GM21825 (cell line): ENCODE data around the gene GPRC5A.
"Not testable (repeated sequence)": the region's sequence is repeated elsewhere in the genome, so short reads cannot be mapped to it uniquely, and the experiment has no call there.

Experiments used
- ATAC-seq: cut with Tn5 transposase; IDR thresholded peaks from one replicate; pipeline ENCODE4 v1.9.1; 2021; ENCODE audit warnings: mild to moderate bottlenecking, moderate library complexity; ENCODE audit not compliant: unreplicated experiment

GPRC5A gene

GRCh38 chr12:12891080-12891880 lies at the start of gene GPRC5A:
Gene GPRC5A (plus strand): TSS chr12:12891562. CDS start chr12:12908250, 16,688 bp downstream.
- ATAC-seq: no peak

- ATAC-seq: no peak
These were observed 45.5 kb upstream of the GPRC5A start for GRCh38 chr12:12845794-12846243.

- ATAC-seq: not testable (repeated sequence)
These were observed 44.6 kb upstream of the GPRC5A start for GRCh38 chr12:12846780-12847179.

- ATAC-seq: no peak
These were observed 37.9 kb upstream of the GPRC5A start for GRCh38 chr12:12853435-12853834.

- ATAC-seq: no peak
These were observed 31.7 kb upstream of the GPRC5A start for GRCh38 chr12:12859690-12860089.

GRCh38 chr12:12864243-12864642 lies 27.1 kb upstream of the GPRC5A start:
- no peak for ATAC-seq

- no peak for ATAC-seq
These were observed 22.7 kb upstream of the GPRC5A start for GRCh38 chr12:12868477-12869235.

GRCh38 chr12:12870465-12870864 lies 20.9 kb upstream of the GPRC5A start:
- ATAC-seq: no peak

GRCh38 chr12:12871587-12872138 lies 19.7 kb upstream of the GPRC5A start:
- no peak for ATAC-seq

GRCh38 chr12:12872139-12872933 lies 19.0 kb upstream of the GPRC5A start:
- ATAC-seq: no peak

GRCh38 chr12:12872934-12873275 lies 18.5 kb upstream of the GPRC5A start:
- no peak for ATAC-seq

GRCh38 chr12:12874029-12874428 lies 17.3 kb upstream of the GPRC5A start:
- ATAC-seq: no peak

- not testable (repeated sequence) for ATAC-seq
These were observed 16.1 kb upstream of the GPRC5A start for GRCh38 chr12:12875301-12875700.

- no peak for ATAC-seq
These were observed 14.1 kb upstream of the GPRC5A start for GRCh38 chr12:12877153-12877768.

- ATAC-seq: no peak
These were observed 13.4 kb upstream of the GPRC5A start for GRCh38 chr12:12877781-12878455.

GRCh38 chr12:12880537-12880936 lies 10.8 kb upstream of the GPRC5A start:
- no peak for ATAC-seq

- no peak for ATAC-seq
These were observed 10.0 kb upstream of the GPRC5A start for GRCh38 chr12:12881151-12881909.

- no peak for ATAC-seq
These were observed 9.1 kb upstream of the GPRC5A start for GRCh38 chr12:12882288-12882687.

GRCh38 chr12:12883369-12884001 lies 7.9 kb upstream of the GPRC5A start:
- ATAC-seq: no peak
